ENCODE measurements around the gene ADGRL3.

Gene ADGRL3

DNA sequence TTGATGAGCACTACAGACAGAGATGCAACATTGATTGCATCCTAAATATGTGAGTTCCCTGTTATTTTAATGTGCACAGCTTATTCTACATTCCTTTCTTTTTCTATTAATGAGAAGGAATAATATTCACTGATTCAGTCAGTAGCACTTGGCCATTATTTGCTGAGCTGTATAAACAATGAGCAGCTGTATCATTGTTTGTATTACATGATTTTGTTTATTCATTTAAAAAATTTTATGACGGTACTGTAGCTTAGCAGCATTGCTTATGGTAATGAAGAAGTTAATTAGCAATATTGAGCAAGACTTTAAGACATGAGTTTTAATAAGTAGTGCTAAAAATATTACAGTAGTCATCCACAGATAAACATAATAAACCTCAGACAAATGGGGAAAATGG lies 582.0 kb downstream of the ADGRL3 start (continued):
- TF ChIP-seq, protein P1, sequence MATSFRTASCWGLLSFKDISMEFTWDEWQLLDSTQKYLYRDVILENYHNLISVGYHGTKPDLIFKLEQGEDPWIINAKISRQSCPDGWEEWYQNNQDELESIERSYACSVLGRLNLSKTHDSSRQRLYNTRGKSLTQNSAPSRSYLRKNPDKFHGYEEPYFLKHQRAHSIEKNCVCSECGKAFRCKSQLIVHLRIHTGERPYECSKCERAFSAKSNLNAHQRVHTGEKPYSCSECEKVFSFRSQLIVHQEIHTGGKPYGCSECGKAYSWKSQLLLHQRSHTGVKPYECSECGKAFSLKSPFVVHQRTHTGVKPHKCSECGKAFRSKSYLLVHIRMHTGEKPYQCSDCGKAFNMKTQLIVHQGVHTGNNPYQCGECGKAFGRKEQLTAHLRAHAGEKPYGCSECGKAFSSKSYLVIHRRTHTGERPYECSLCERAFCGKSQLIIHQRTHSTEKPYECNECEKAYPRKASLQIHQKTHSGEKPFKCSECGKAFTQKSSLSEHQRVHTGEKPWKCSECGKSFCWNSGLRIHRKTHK (tag by site-specific recombination; IDR thresholded peaks at IDR 0.05), result no peak
- TF ChIP-seq ZNF658 (tag by site-specific recombination; IDR thresholded peaks at IDR 0.05) (no peak), ZFHX2 (tag by site-specific recombination; conservative IDR thresholded peaks at IDR 0.05) (no peak), ZNF48 (tag by site-specific recombination; IDR thresholded peaks at IDR 0.05) (no peak), ZBTB8A (tag by site-specific recombination; IDR thresholded peaks at IDR 0.05) (no peak), ZNF223 (tag by site-specific recombination; IDR thresholded peaks at IDR 0.05) (no peak)
- TF ChIP-seq, protein P2, sequence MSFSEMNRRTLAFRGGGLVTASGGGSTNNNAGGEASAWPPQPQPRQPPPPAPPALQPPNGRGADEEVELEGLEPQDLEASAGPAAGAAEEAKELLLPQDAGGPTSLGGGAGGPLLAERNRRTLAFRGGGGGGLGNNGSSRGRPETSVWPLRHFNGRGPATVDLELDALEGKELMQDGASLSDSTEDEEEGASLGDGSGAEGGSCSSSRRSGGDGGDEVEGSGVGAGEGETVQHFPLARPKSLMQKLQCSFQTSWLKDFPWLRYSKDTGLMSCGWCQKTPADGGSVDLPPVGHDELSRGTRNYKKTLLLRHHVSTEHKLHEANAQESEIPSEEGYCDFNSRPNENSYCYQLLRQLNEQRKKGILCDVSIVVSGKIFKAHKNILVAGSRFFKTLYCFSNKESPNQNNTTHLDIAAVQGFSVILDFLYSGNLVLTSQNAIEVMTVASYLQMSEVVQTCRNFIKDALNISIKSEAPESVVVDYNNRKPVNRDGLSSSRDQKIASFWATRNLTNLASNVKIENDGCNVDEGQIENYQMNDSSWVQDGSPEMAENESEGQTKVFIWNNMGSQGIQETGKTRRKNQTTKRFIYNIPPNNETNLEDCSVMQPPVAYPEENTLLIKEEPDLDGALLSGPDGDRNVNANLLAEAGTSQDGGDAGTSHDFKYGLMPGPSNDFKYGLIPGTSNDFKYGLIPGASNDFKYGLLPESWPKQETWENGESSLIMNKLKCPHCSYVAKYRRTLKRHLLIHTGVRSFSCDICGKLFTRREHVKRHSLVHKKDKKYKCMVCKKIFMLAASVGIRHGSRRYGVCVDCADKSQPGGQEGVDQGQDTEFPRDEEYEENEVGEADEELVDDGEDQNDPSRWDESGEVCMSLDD (tag by site-specific recombination; IDR thresholded peaks at IDR 0.05), result no peak

DNA sequence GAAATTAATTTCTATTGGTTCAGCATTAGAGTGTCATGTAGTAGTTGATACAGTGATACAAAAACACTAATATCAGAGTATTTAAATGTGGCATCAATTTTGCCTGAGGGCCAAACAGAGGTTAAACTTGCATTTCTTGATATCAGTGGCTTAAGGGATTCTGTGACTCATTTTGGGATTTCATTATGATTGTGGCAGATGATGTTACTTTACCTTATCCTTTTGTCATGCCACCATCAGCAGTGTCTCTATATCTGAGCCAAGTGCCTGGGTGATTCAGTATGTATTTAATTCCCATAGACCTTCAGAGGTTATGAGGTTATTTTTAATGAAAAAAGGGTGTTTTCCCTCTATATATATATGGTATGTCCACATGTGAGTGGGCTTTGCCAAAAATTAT lies 582.9 kb downstream of the ADGRL3 start:
- CTCF ChIA-PET, result no interaction called here
- POLR2A ChIA-PET, result no interaction called here
- Histone ChIP-seq H3K4me3 (ENCODE audit: low read depth, low read length) (no peak overlapping the region), H3K9me3 (ENCODE audit: control insufficient read depth, insufficient read depth, low read depth, low read length) (no peaks in the 10 kb centered on the region), H3K36me3 (ENCODE audit: control insufficient read depth in 2 of 2, insufficient read depth in 1 of 2, low read length in 2 of 2) (no peaks in the 10 kb centered on the region), H3K27ac (ENCODE audit: extremely low read depth, low read depth, low read length) (no peak overlapping the region), H3K4me1 (ENCODE audit: control insufficient read depth, insufficient read depth, low read length) (no peaks in the 10 kb centered on the region)
- TF ChIP-seq ZNF155 (tag by site-specific recombination; IDR thresholded peaks at IDR 0.05) (no peak), ZNF561 (tag by site-specific recombination; IDR thresholded peaks at IDR 0.05; ENCODE audit: borderline replicate concordance) (no peak), ZNF112 (tag by site-specific recombination; IDR thresholded peaks at IDR 0.05) (no peak), ZIC2 (tag by site-specific recombination; IDR thresholded peaks at IDR 0.05) (no peak), ZNF596 (tag by site-specific recombination; IDR thresholded peaks at IDR 0.05) (no peak), HOXA7 (CRISPR knock-in tag; IDR thresholded peaks at IDR 0.05; ENCODE audit: borderline replicate concordance) (no peak), ZBTB8A (tag by site-specific recombination; IDR thresholded peaks at IDR 0.05) (no peak), ZNF514 (tag by site-specific recombination; IDR thresholded peaks at IDR 0.05) (no peak), ZXDB (tag by site-specific recombination; IDR thresholded peaks at IDR 0.05) (no peak), ZNF624 (tag by site-specific recombination; IDR thresholded peaks at IDR 0.05) (no peak), ZNF354C (tag by site-specific recombination; IDR thresholded peaks at IDR 0.05; ENCODE audit: borderline replicate concordance, low read depth) (no peak), ZNF37A (tag by site-specific recombination; IDR thresholded peaks at IDR 0.05) (no peak), ZNF221 (tag by site-specific recombination; IDR thresholded peaks at IDR 0.05; ENCODE audit: borderline replicate concordance) (no peak), ZNF510 (tag by site-specific recombination; IDR thresholded peaks at IDR 0.05; ENCODE audit: insufficient replicate concordance) (no peak), BCL11A (tag by site-specific recombination; IDR thresholded peaks at IDR 0.05; ENCODE audit: low read depth) (no peak), ZNF473 (tag by site-specific recombination; IDR thresholded peaks at IDR 0.05) (no peak)
- TF ChIP-seq, protein P3, sequence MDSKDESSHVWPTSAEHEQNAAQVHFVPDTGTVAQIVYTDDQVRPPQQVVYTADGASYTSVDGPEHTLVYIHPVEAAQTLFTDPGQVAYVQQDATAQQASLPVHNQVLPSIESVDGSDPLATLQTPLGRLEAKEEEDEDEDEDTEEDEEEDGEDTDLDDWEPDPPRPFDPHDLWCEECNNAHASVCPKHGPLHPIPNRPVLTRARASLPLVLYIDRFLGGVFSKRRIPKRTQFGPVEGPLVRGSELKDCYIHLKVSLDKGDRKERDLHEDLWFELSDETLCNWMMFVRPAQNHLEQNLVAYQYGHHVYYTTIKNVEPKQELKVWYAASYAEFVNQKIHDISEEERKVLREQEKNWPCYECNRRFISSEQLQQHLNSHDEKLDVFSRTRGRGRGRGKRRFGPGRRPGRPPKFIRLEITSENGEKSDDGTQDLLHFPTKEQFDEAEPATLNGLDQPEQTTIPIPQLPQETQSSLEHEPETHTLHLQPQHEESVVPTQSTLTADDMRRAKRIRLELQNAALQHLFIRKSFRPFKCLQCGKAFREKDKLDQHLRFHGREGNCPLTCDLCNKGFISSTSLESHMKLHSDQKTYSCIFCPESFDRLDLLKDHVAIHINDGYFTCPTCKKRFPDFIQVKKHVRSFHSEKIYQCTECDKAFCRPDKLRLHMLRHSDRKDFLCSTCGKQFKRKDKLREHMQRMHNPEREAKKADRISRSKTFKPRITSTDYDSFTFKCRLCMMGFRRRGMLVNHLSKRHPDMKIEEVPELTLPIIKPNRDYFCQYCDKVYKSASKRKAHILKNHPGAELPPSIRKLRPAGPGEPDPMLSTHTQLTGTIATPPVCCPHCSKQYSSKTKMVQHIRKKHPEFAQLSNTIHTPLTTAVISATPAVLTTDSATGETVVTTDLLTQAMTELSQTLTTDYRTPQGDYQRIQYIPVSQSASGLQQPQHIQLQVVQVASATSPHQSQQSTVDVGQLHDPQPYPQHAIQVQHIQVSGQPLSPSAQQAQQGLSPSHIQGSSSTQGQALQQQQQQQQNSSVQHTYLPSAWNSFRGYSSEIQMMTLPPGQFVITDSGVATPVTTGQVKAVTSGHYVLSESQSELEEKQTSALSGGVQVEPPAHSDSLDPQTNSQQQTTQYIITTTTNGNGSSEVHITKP (tag by site-specific recombination; IDR thresholded peaks at IDR 0.05), result no peak
- TF ChIP-seq, protein P4, sequence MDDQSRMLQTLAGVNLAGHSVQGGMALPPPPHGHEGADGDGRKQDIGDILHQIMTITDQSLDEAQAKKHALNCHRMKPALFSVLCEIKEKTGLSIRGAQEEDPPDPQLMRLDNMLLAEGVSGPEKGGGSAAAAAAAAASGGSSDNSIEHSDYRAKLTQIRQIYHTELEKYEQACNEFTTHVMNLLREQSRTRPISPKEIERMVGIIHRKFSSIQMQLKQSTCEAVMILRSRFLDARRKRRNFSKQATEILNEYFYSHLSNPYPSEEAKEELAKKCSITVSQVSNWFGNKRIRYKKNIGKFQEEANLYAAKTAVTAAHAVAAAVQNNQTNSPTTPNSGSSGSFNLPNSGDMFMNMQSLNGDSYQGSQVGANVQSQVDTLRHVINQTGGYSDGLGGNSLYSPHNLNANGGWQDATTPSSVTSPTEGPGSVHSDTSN (CRISPR knock-in tag; IDR thresholded peaks at IDR 0.05), result no peak
- TF ChIP-seq, protein P5, sequence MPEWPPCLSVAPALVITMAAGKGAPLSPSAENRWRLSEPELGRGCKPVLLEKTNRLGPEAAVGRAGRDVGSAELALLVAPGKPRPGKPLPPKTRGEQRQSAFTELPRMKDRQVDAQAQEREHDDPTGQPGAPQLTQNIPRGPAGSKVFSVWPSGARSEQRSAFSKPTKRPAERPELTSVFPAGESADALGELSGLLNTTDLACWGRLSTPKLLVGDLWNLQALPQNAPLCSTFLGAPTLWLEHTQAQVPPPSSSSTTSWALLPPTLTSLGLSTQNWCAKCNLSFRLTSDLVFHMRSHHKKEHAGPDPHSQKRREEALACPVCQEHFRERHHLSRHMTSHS (tag by site-specific recombination; IDR thresholded peaks at IDR 0.05), result no peak

All from HEK293 (cell line).